Stimulated activated CD8-positive, alpha-beta memory T cell treated with anti-CD3 and anti-CD28 coated beads, Interleukin-4, amount 100 ng/mL, for 48 hours (primary cell): ENCODE results near the gene LLGL2.

ENCODE experiments used
- DNase-seq: peaks from one replicate; pipeline ENCODE4 v3.0.0-alpha.2; 2020

LLGL2 gene

DNA sequence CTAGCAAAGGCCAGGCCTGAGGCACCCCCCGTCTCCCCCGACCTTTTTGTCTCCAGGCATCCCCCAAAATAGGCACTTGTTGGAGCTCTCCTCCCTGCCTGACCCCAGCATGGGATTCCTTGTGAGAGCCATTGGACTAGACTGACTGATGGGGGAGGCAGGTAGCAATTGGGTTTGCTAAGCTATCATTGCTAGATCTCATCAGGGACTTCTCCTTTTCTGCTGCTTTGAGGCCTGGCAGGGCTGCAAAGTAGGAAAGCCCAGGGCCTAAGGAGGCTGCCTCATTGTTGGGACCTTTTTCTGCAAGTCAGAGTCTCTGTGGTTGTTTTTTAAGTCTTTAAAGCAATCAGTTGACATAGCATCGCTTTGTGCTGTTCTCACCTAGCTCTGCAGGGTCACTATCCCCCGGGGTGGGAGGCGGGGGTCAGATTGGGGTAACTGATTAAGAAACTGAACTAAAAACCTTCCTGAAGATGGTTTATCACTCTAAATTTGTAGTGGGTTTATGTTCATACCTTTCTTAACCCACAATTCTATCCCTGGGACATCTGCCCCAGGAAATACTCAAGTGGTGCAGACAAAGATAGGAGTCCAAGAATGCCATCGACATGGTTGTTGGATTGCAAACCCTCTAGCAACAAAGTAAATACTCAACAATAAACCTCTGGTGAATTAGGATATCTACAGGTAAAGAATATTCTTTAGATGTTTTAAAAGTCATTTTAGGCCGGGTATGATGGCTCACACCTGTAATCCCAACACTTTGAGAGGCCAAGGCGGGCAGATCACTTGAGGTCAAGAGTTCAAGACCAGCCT, 28.0 kb downstream of the LLGL2 start:
- no peak for DNase-seq

- no peak for DNase-seq
These were observed 30.2 kb downstream of the LLGL2 start for GRCh38 chr17:75555679-75556153.

DNA sequence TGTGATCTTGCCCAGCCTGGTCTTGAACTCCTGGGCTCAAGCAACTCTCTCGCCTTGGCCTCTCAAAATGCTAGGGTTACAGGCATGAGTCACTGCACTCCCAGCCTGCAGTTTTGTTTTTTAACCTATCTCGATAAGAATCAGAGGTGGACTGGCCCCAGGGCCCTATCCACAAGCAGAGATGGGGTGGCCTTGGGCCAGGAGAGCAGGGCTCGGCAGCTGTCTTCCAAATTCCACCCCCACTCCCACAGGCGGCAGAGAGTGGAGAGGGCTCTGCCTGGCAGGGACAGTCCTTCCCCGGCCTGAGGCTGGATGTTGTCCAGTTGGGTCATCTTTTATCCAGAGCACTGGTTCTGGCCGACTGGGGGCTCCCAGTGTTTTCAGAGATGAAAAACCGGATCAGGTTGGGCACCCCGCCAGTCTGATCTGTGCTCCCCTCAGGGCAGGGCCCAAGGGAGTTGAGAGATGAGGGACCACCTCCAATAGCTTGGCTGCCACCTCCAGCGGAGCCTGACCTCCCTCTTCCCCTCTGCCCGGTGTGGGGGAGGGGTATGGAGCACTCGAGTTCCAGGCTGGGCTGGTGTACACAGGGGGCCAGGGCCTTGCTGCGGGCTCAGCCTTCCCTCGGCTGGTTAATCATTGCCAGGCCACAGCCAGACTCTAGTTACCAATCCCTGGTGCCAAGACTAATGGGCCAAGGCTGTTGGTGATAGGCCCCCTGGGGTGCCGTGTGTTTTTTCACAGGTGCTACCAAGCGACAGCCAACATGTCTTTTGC, 31.8 kb downstream of the LLGL2 start:
- DNase-seq = no peak

DNA sequence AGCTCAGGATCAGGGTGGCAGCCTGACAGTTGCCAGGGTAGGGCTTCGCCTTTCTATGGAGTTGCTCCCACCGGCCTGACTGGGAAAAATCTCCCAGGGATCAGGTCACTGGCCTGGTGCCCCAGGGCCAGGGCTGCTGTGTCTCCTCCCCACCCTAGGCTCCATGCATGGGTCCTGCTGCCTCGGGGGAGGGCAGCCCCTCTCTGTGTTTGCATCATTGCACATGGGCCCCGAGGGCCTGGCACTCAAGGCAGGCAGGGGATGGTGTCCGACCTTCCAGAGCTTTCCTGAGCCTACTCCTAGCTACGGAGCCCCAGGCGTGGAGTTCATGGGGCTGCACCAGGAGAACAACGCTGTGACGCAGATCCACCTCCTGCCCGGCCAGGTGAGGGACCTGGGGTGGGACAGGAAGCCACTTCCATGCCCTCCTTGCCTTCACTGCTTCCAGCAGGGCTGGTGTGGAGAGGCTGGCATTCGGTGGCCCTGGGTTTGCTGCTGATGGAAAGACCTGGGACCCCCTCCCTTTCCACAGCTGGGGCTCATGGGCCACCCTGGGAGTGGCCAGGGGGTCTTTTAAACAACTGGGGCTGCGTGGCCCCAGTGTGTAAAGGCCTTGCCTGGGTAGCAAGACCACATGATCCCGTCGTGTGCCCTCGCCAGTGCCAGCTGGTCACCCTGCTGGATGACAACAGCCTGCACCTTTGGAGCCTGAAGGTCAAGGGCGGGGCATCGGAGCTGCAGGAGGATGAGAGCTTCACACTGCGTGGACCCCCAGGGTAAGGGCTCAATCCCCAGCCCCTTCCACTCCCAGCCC, 32.6 kb downstream of the LLGL2 start:
- no peak for DNase-seq

DNA sequence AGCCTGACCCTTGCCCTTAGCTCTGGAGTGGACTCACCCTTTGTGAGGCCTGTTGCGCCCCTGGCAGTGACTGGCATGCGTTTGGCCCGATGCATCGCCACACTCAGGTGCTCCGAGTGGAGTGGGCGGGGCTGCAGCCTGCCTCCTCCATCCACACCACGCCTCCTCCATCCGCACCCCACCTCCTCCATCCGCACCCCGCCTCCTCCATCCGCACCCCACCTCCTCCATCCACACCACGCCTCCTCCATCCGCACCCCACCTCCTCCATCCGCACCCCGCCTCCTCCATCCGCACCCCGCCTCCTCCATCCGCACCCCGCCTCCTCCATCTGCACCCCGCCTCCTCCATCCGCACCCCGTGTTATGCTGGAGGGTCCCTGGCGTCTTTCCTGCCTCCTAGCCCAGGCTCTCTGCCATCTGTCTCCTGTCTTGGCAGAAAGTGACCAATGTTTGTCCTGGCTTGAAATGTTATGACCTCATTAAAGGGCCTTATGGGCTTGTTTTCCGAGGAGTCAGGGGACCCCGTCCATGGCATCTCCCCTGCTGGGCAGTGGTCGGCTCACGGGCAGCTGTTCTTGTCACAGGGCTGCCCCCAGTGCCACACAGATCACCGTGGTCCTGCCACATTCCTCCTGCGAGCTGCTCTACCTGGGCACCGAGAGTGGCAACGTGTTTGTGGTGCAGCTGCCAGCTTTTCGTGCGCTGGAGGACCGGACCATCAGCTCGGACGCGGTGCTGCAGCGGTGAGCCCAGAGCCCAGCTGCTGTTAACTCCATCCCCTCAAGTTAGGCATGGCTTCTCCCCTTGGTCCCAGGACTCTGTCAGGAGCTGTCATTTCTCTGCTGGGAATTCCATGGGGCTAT, 33.4 kb downstream of the LLGL2 start:
- no peak for DNase-seq

DNA sequence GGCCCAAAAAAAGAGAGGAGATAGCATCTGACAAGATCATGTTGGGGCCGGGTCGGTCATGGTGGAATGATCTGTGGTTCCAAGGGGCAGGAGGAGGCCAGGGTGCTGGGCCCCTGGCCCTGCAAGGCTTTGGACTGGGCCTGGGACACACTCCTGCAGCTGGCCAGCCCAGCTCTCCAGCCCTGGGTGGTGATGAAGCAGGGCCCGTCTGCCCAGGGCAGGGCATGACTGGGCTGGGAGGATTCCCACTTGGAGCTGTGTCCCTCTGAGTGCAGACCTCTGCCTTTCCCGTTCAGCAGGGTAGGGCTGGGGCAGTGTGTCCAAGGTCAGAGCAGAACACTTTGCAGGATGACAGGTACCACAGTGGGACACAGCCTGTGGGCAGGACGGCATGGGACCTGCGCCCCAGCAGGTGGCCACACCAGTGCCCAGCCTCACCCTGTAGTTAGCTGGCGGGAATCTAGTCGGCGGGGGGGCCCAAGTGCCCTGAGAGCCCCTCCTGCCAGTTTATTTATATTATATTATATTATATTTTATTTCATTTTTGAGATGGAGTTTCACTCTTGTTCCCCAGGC, 34.5 kb downstream of the LLGL2 start:
- no peak for DNase-seq

GRCh38 chr17:75561927-75562603, 36.6 kb downstream of the LLGL2 start:
- no peak for DNase-seq

DNA sequence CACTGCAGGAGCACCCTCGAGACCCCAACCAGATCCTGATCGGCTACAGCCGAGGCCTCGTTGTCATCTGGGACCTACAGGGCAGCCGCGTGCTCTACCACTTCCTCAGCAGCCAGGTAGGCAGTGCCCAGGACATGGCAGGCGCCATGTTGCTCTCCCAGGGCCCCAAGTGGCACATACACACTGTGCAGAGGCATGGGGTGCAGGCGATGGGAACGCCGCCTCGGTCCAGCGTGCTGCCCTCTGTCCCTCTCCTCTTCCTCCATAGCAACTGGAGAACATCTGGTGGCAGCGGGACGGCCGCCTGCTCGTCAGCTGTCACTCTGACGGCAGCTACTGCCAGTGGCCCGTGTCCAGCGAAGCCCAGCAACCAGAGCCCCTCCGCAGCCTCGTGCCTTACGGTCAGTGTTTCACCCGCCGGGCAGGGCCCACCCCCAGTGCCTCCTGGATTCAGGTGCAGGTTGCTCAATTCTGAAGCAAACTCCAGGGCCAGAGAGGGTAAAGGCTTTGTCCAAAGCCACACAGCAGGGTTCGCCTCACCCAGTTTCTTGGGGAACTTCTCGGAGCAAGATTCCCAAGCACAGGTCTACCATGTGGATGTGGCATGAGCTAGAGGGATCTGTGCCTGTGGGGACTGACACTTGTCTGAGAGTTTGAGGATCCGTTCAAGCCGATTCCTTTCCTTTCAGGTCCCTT, 37.7 kb downstream of the LLGL2 start:
- DNase-seq = no peak

DNA sequence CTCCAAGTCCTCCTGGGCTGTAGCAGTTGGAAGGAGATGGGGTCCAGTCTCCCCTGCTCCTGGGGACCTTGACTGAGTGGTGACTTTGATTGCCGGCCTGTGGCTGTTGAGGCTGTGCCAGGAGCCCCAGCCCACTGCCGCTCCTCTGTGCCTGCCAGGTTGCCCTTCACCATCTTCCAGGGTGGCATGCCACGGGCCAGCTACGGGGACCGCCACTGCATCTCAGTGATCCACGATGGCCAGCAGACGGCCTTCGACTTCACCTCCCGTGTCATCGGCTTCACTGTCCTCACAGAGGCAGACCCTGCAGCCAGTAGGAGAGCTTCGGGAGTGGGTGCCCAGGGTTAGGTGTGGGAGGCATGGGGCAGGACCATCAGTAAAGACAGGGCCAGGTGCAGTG, 38.7 kb downstream of the LLGL2 start:
- no peak for DNase-seq

DNA sequence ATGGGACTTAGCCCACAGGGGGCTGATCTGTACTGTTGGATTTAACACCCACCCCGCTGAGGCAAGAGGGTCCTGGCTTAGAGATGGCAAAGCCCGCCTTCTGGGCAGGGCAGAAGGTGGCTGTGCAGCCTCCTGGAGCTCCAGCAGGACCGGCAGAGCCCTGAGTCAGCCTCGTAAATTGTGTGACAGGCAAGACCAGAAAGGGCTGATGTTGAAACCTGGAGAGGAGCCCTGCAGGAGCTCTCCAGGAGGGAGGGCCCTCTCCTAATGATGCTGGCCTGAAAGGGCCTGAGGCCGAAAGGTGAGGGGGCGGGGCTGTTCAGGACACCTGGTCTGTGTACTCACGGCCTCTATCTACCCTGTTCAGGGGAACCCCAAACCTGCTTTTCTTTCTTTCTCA, 39.6 kb downstream of the LLGL2 start:
- DNase-seq = no peak

- no peak for DNase-seq
These were observed 40.1 kb downstream of the LLGL2 start for GRCh38 chr17:75565618-75566017.

DNA sequence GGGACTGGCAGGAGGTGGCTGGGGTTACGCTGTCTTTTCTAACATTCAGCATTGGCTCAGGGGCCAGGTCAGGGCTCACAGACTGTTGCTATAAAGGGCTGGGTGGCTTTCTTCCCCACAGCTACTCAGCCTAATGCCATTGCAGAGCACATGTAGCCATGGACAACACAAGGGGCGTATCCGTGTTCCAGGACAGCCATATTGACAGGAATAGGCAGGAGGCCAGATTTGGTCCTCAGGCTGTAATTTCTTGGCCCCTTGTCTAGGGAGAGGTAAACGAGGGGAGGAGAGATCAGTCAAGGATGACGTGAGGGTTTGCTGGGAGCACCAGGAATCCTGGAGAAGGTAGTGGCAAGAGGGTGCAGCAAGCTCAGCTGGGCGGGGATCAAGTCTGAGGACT, 40.9 kb downstream of the LLGL2 start:
- no peak for DNase-seq

DNA sequence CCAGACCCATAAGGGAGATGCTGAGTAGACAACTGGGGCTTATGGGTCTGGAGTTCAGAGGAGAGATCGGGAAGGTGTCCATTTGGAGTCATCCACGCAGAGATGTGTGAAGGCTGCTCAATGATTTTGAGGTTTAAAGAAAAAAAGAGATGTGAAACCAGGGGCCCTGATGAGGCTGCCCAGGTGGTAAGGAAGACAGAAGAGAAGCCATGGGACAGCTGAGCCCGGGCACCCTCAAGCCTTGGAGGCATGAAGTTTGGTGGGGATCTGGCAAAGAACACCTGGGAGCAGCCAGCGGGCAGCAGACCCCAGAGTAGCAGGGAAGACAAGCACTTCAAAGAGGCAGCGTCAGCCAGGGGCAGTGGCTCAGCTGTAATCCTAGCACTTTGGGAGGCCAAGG, 41.3 kb downstream of the LLGL2 start:
- no peak for DNase-seq

DNA sequence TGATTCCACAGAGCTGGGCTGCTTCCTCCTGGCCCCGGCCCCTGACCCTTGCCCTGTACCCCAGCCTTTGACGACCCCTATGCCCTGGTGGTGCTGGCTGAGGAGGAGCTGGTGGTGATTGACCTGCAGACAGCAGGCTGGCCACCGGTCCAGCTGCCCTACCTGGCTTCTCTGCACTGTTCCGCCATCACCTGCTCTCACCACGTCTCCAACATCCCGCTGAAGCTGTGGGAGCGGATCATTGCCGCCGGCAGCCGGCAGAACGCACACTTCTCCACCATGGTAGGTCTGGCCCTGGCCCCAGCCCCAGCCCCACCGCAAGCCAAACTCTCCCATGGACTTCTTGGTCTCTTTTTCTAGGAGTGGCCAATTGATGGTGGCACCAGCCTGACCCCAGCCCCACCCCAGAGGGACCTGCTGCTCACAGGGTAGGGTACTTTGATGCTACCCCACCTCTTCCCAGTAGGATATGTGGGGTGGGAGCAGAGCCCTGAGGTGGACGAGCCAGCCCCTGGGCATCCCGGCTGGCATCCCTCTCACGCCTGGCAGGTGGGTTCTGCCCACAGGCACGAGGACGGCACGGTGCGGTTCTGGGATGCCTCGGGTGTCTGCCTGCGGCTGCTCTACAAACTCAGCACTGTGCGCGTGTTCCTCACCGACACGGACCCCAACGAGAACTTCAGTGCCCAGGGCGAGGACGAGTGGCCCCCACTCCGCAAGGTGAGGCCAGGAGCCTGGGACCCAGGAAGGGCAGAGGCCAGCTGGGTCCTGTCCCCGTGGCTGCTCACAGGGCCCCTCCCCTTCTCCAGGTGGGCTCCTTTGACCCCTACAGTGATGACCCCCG, 43.1 kb downstream of the LLGL2 start:
- no peak for DNase-seq

DNA sequence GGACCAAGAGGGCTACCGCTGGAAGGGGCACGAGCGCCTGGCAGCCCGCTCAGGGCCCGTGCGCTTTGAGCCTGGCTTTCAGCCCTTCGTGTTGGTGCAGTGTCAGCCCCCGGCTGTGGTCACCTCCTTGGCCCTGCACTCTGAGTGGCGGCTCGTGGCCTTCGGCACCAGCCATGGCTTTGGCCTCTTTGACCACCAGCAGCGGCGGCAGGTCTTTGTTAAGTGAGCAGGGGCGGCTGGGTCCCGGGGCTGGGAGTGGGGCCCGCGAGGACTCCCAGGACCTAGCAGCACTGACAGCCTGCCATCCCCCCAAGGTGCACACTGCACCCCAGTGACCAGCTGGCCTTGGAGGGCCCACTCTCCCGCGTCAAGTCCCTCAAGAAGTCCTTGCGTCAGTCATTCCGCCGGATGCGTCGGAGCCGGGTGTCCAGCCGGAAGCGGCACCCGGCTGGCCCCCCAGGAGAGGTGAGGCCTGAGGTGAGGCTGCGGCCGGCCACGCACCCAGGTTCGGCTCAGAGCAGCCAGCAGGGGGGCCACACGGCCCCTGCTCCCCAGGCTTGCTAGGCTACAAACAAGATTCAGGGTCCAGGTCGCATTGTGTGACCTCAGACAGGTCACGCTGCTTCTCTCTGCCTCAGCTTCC, 44.7 kb downstream of the LLGL2 start:
- DNase-seq = no peak

GRCh38 chr17:75570772-75571171, 45.3 kb downstream of the LLGL2 start:
- DNase-seq = no peak

DNA sequence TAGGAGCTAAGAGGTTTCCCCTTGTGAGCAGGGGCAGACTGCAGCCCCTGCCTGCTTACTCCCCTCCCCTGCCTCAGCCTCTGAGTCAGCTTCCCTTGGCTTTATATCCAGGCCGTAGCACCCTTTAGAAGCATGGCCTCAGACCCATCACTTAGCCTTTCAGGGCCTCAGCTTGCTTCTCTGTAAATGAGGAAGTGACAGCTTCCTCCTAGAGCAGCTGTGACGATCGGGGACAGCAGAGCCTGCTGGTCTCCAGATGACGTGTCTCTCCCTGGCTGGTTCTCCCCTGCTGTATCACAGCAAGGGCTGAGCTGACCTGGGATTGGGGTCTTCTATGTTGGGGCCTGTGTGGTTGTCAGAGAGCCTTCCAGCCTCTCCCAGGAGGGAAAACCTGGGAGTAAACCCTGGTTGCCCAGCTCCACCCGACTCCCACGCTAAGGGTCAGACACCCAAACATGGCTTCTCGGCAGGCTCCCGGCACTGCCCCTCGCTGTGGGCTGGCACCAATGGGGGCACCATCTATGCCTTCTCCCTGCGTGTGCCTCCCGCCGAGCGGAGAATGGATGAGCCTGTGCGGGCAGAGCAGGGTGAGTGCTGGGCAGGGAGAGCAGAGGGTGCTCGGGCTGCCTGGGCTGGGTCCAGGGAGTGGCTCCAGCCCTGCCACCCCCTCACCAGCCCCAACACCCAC, 45.8 kb downstream of the LLGL2 start:
- peak; percentile 28 for DNase-seq

GRCh38 chr17:75571885-75572215, 46.4 kb downstream of the LLGL2 start:
- no peak for DNase-seq
